KOPT-K1 (cell line): Measurements from ENCODE around the gene RPL12.

Experiments
- H3K27ac ChIP-seq: fragments of 200-600 bp; sonication (generic); 2 replicates; pipeline ENCODE4 v1.5.1; 2016; ENCODE audit warnings: antibody characterized with exemption, mild to moderate bottlenecking, low read depth, low read length; ENCODE audit not compliant: poor library complexity, severe bottlenecking
- H3K36me3 ChIP-seq: fragments of 200-600 bp; sonication (generic); 2 replicates; pipeline ENCODE4 v1.5.1; 2017; ENCODE audit warnings: antibody characterized with exemption, mild to moderate bottlenecking, low read length, moderate library complexity; ENCODE audit not compliant: insufficient read depth
- H3K9me3 ChIP-seq: fragments of 200-600 bp; sonication (generic); 2 replicates; pipeline ENCODE4 v1.5.1; 2017; ENCODE audit warnings: antibody characterized with exemption, low read length, mild to moderate bottlenecking; ENCODE audit not compliant: insufficient read depth, poor library complexity, severe bottlenecking

The RPL12 gene

DNA sequence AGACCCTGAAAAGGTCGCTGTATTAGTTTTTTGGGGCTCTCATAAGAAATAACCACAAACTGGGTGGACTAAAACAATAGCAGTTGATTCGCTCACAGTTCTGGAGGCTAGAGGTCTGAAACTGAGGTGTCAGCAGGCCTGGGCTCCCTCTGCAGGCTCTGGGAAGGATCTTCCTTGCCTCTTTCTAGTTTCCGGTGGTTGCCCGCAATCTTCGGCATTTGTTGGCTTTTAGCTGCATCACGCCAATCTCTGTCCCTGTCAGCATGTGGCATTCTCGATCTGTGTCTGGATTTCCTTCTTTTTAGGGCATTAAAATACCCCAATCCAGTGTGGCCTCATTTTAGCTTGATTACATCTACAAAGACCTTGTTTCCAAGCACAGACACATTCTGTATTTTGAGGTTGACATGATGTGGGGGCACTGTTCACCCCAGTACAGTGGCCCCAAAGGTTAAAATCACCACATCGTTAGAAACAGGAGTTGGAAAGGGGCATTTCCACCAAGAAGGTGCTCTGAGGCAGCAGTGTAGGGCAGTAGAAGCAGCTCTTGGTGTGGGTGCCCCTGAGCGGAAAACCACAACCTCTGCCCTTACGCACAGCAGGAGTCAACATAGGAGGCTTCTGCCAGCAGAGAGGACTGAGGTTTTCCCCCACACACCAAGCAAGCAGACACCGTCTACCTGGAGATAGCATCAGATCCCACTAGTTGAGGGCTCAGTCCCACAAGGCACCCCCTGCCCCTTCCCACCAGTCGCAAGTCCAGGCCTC lies 13.5 kb downstream of the RPL12 start:
- Histone ChIP-seq H3K9me3 (no peaks in the 10 kb centered on the region), H3K27ac (no peak overlapping the region), H3K36me3 (peaks cover 93% of the 10 kb centered on the region)

- Histone ChIP-seq H3K27ac (no peak overlapping the region), H3K9me3 (no peaks in the 10 kb centered on the region), H3K36me3 (peaks cover 58% of the 10 kb centered on the region)
Observed at GRCh38 chr9:127430415-127430814, 20.8 kb downstream of the RPL12 start.

GRCh38 chr9:127428348-127428747 lies 22.9 kb downstream of the RPL12 start:
- H3K9me3 ChIP-seq: no peaks in the 10 kb centered on the region

DNA sequence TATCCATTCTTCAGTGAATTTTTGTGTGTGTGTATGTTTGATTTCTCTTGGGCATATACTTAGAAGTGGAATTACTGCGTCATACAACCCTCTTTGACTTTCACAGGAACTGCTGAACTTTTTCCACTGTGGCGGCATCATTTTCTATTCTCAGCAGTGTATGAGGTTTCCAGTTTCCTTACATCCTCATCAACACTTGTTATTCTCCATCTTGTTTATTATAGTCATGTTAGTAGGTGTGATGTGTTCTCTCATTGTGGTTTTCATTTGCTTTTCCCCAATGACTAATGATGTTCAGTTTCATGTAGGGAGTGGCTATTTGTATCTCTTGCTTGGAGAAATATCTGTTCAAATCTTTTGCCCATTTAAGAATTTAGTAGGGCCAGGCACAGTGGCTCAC lies 24.4 kb downstream of the RPL12 start:
- H3K9me3 ChIP-seq: no peaks in the 10 kb centered on the region
- H3K36me3 ChIP-seq: peaks cover 32% of the 10 kb centered on the region
- H3K27ac ChIP-seq: no peak overlapping the region

More at GRCh38 chr9:127428348-127428747, 22.9 kb downstream of the RPL12 start:
- Histone ChIP-seq H3K36me3 (peaks cover 37% of the 10 kb centered on the region), H3K27ac (no peak overlapping the region)

GRCh38 chr9:127424676-127424999 lies 26.6 kb downstream of the RPL12 start:
- Histone ChIP-seq H3K36me3 (peaks cover 14% of the 10 kb centered on the region), H3K27ac (peak overlapping the region; percentile 85), H3K9me3 (no peaks in the 10 kb centered on the region)

DNA sequence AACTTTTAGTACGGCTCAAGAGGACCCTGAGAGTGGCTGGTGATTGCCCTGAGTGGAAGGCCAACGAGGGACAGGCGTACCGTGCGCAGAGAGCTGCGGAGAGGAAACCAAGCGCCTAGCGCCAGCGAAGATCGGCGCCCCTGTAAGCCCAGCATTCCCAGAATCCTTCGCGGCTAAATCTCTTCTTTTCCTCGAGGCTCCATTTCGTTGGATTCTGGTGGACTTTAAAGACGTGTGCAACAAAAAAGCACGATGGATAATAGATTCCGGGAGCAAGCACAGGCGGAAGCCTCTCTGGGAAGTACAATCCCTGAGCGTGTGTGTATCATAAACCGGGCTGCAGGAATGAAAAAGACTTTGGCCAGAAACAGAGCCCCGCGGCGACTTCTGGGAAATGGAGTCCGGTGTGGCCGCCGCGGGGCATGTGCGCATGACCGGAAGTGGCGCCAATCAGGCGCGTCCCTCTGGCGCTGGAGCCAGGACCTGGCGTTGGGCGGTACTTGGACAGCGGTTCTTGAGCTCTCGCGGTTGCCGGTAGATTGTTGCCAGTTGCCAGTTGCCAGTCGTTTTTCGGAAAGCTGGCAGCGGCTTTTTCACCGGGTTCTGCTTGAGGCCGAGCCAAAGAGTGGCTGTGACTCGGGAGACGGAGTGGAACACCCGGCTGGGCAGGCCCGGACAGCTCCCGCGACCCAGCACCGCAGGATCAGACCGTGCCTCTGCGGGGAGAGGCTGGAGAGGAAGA lies 27.1 kb downstream of the RPL12 start, which contains the start of gene ZNF79:
ZNF79 (plus strand) TSS at position 449 of the 742 bp plus-strand sequence. CDS start 406 bp downstream, outside the sequence.
- peak within 1 kb of the TSS; percentile 85 for H3K27ac ChIP-seq
- H3K9me3 ChIP-seq: no peaks in the 10 kb centered on the region

GRCh38 chr9:127423476-127423933 lies 27.7 kb downstream of the RPL12 start:
- Histone ChIP-seq H3K9me3 (no peaks in the 10 kb centered on the region), H3K27ac (peak overlapping the region; percentile 85), H3K36me3 (peaks cover 3% of the 10 kb centered on the region)

More for the DNA sequence above, 27.1 kb downstream of the RPL12 start, which contains the start of gene ZNF79:
- peaks cover 9% of the 10 kb centered on the region for H3K36me3 ChIP-seq

- Histone ChIP-seq H3K9me3 (no peaks in the 10 kb centered on the region), H3K36me3 (no peaks in the 10 kb centered on the region), H3K27ac (no peak overlapping the region)
Observed at GRCh38 chr9:127422787-127423186, 28.4 kb downstream of the RPL12 start.

DNA sequence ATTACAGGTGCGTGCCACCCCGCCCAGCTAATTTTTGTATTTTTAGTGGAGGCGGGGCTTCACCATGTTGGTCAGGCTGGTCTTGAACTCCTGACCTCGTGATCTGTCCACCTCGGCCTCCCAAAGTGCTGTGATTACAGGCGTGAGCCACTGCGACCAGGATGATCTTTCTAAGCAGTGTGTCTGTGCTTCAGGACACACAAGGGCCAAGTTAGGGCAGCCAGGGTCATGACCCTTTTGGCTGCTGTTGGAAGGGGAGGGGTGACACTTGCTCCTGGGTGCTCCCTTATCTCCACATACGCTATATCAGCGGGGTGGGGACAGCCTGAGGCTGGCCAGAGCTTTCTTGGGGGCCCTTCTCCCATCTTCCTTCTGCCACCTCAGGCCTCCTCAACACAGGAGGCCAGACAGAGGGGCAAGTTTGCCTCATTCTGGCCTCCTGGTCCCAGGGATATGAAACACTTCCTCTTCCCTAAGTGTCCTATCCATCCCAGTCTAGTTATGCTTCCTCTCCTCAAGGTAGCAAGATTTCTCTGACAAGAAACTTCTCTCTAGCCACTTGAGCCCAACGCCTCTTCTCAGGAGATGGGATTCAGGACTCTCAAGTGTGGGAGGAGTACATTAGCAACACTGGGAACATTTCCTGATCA lies 28.9 kb downstream of the RPL12 start:
- Histone ChIP-seq H3K9me3 (no peaks in the 10 kb centered on the region), H3K36me3 (no peaks in the 10 kb centered on the region), H3K27ac (no peak overlapping the region)

GRCh38 chr9:127421057-127421456 lies 30.1 kb downstream of the RPL12 start:
- Histone ChIP-seq H3K27ac (no peak overlapping the region), H3K9me3 (no peaks in the 10 kb centered on the region), H3K36me3 (no peaks in the 10 kb centered on the region)

DNA sequence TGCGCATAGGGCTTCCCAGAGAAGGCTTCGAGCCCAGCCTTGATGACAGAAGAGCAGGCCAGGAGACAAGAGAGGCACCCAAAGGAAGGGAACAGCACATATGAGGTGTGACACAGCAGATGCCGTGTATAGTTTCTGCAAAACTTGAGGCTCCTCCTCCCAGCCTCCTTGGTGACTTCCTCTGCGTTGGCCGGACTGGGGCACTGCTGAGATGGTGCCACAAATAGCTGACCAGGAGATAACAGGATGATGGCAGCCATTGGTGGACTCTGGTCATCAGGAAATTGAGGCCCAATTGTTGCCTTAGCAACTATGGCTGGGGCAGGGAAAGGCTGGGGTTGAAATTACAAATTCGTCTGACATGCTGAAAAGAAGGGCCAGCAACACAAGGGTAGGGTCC lies 31.9 kb downstream of the RPL12 start:
- no peak overlapping the region for H3K27ac ChIP-seq
- no peaks in the 10 kb centered on the region for H3K36me3 ChIP-seq

GRCh38 chr9:127418037-127418471 lies 33.2 kb downstream of the RPL12 start:
- no peak overlapping the region for H3K27ac ChIP-seq

More for the DNA sequence above, 31.9 kb downstream of the RPL12 start:
- H3K9me3 ChIP-seq: no peaks in the 10 kb centered on the region

DNA sequence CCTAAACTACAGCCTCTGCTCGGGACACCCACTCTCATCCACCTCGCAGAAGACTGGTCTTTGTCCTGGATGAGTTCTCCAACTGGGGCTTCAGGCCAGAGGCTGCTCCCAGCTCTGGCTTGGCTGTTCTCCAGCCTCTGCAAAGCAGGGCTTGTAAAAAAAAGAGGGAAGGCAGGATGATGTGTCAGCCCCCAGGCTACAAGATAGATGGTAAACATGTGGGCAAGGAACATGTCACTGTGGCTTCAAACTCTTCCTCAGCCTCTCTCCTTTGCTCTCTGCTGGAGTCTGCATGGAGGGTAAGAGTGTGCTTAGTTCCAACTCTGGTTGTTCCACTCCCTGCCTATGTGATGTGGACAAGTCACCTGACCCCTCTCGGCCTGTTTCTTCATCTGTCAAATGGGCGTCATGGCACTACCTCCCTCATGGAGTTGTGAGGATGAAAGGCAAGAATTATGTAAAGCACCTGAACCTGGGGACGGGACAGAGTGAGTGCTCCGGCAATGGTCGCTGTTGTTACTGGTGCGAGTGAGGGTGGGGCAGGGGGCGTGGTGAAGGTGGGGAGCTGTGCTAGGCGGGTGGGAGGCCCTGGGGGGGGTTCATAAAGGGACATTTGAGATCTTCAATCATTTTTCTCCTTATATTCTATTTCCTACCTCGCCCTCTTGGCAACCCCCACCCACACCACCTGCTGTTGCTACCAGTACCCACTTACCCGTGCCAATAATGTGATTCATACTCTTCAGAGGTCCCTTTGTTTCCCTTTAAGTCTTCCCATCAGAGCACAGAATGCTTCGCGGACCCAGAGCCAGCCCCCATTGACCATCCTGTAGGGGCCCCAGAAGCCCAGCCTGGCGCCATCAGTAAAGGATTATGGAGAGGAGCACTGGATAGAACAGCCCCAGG lies 33.8 kb downstream of the RPL12 start:
- no peak overlapping the region for H3K27ac ChIP-seq
- no peaks in the 10 kb centered on the region for H3K36me3 ChIP-seq

More at GRCh38 chr9:127418037-127418471, 33.2 kb downstream of the RPL12 start:
- Histone ChIP-seq H3K9me3 (no peaks in the 10 kb centered on the region), H3K36me3 (no peaks in the 10 kb centered on the region)

DNA sequence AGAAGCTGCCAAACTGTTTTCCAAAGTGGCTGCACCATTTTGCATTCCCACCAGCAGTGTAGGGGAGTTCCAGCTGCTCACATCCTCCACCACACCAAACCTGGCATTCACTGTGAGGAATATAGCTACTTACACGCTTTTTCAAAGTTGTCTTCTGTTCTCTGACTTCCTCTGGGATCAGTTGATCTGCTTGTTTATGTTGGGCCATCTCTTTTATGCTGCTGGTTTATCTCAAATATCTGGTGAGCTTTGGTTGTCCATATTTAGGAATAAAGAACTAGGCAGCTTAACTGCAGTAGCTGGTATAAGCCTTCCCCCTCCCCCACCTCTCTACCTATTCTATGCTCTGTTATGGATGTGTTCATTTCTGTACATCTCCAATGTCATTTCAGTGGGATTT lies 35.5 kb downstream of the RPL12 start:
- Histone ChIP-seq H3K27ac (no peak overlapping the region), H3K36me3 (no peaks in the 10 kb centered on the region), H3K9me3 (no peaks in the 10 kb centered on the region)

More for the DNA sequence above, 33.8 kb downstream of the RPL12 start:
- H3K9me3 ChIP-seq: no peaks in the 10 kb centered on the region
